Left colon (tissue), 2 donors: ENCODE measurements around the gene B9D1. TPM values are rescaled to one million over a fixed set of nuclear protein-coding genes. Genes with fewer than 3 reads are reported as not detected.

Experiments
- ATAC-seq: fragments of 200-7000 bp; cut with Tn5 transposase; one replicate; pipeline ENCODE4 v1.9.1; 2020; ENCODE audit warnings: mild to moderate bottlenecking, moderate library complexity
- DNase-seq, 2 donors: peaks; one replicate each; pipeline ENCODE4 v3.0.0-alpha.2; 2020
- intact Hi-C, 2 donors: fragments of 100-400 bp; cut with DNase I in 1 of 2; cut with micrococcal nuclease in 1 of 2; formaldehyde crosslinking; loops; one replicate each; pipeline versions ENCODE4 v1.11.2 to v1.14.0; 2022; cut with DNase I, micrococcal nuclease
- total RNA-seq, 2 donors: library from RNA; stranded (reverse); fragmentation: NEBNext Ultra II Directional; extraction: Animal tissue kit (Norgen Biotek cat#: 25700); gene quantifications; one replicate each; pipeline ENCODE4 v1.2.1, GENCODE V29; 2021
- donor health status: DM: no; HTN: no; CAD: no.
- donor health status: DM: yes; HTN: yes; CAD: no.

The B9D1 gene
- total RNA-seq, 2 donors from 2014 or later = 7.1 to 7.3 TPM

GRCh38 chr17:19379361-19380065 lies 17.0 kb upstream of the B9D1 start:
- DNase-seq (no peak), ATAC-seq (no peak)
- intact Hi-C loops = no loop called here

- ATAC-seq (peak; percentile 20), DNase-seq (peak in 1 of 2 donors; percentile 53)
- intact Hi-C loops = no loop called here
These were observed 16.2 kb upstream of the B9D1 start, which contains the start of gene MAPK7 for GRCh38 chr17:19378416-19379360. MAPK7 (plus strand) TSS chr17:19378498; CDS start chr17:19378901, 403 bp downstream.

GRCh38 chr17:19377602-19378415 lies 15.3 kb upstream of the B9D1 start:
- DNase-seq (peak; percentile 96 to 99), ATAC-seq (peak; percentile 84)
- intact Hi-C loops = no loop called here

GRCh38 chr17:19376811-19377210 lies 14.3 kb upstream of the B9D1 start:
- DNase-seq (peak in 1 of 2 donors; percentile 60), ATAC-seq (peak; percentile 14)
- intact Hi-C loops = no loop called here

- no peak for DNase-seq
- ATAC-seq = no peak
- intact Hi-C loops = no loop called here
These were observed 13.2 kb upstream of the B9D1 start for GRCh38 chr17:19375732-19376131.

- DNase-seq (no peak), ATAC-seq (no peak)
- intact Hi-C loops = no loop called here
These were observed 11.6 kb upstream of the B9D1 start for GRCh38 chr17:19374136-19374535.

- intact Hi-C loops = no loop called here
- ATAC-seq = no peak
- DNase-seq = no peak
These were observed 10.5 kb upstream of the B9D1 start for GRCh38 chr17:19372866-19373504.

GRCh38 chr17:19372439-19372838 lies 9.9 kb upstream of the B9D1 start:
- ATAC-seq (no peak), DNase-seq (no peak)
- intact Hi-C loops = no loop called here

- DNase-seq = no peak
- intact Hi-C loops = no loop called here
These were observed 9.5 kb upstream of the B9D1 start for GRCh38 chr17:19372011-19372370.

GRCh38 chr17:19371259-19372010 lies 8.9 kb upstream of the B9D1 start:
- intact Hi-C loops = no loop called here
- no peak for DNase-seq
- ATAC-seq = no peak

More at GRCh38 chr17:19372011-19372370, 9.5 kb upstream of the B9D1 start:
- no peak for ATAC-seq

GRCh38 chr17:19370493-19370960 lies 8.0 kb upstream of the B9D1 start:
- DNase-seq (no peak), ATAC-seq (no peak)

GRCh38 chr17:19369846-19370492 lies 7.4 kb upstream of the B9D1 start:
- ATAC-seq (peak; percentile 60), DNase-seq (peak in 1 of 2 donors; percentile 48)
- intact Hi-C loops = loop anchor here (10.0 kb wide), 2 partner anchors 45 to 395 kb away; partner anchors contain the start of gene RNF112 (in 1 of the 2)

More at GRCh38 chr17:19370493-19370960, 8.0 kb upstream of the B9D1 start:
- intact Hi-C loops = no loop called here

GRCh38 chr17:19369107-19369778 lies 6.7 kb upstream of the B9D1 start:
- intact Hi-C loops = loop anchor here (10.0 kb wide), 2 partner anchors 46 to 396 kb away; partner anchors contain the start of gene RNF112 (in 1 of the 2)
- peak; percentile 91 for ATAC-seq
- peak in 1 of 2 donors; percentile 61 for DNase-seq

GRCh38 chr17:19368229-19368628 lies 5.7 kb upstream of the B9D1 start:
- intact Hi-C loops = loop anchor here (10.0 kb wide), 2 partner anchors 47 to 397 kb away; partner anchors contain the start of gene RNF112 (in 1 of the 2)
- DNase-seq = no peak
- no peak for ATAC-seq

- no peak for ATAC-seq
- intact Hi-C loops = loop anchor here (10.0 kb wide), 2 partner anchors 48 to 398 kb away; partner anchors contain the start of gene RNF112 (in 1 of the 2)
- DNase-seq = no peak
These were observed 4.1 kb upstream of the B9D1 start for GRCh38 chr17:19366637-19366972.
